NT2/D1 (cell line): Measurements from ENCODE around the gene KRTAP5-11.

Experiments
- SUZ12 ChIP-seq: IDR thresholded peaks from 2 replicates; pipeline ENCODE4 v1.6.1; 2011; ENCODE audit not compliant: insufficient read length, insufficient read depth; ENCODE audit errors: extremely low read depth
- YY1 ChIP-seq: IDR thresholded peaks from 2 replicates; pipeline ENCODE4 v1.6.1; 2011; ENCODE audit not compliant: insufficient read length, insufficient read depth
- ZNF274 ChIP-seq: IDR thresholded peaks from 2 replicates; pipeline ENCODE4 v1.6.1; 2011; ENCODE audit warnings: mild to moderate bottlenecking, low read depth, low read length

DNA sequence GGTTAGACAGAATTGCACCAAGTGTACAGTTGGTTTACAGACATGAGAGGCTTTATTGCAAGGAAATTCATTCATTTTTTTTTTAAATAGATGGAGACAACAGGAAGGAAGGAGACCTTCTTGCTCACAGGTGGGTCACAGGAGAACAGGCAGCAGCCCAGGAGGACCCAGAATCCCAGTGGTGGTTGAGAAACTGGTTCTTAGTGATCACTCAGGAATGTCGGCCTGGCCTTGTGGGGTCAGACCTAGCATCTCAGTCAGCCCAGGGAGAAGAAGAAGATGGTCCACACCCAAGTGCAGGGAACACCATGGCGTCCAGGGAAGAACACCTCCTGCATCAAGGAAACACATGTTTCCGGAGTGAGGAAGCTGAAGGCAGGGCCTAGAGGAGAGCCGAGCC is 849 bp downstream of the KRTAP5-11 start:
- TF ChIP-seq YY1 (no peak), ZNF274 (no peak), SUZ12 (no peak)
